Renal cortex interstitium (tissue), 11 donors: Measurements from ENCODE around the gene TLE3. TPM values are rescaled to one million over a fixed set of nuclear protein-coding genes. Genes with fewer than 3 reads are reported as not detected.
"Not testable (repeated sequence)": the region's sequence is repeated elsewhere in the genome, so short reads cannot be mapped to it uniquely, and the experiment has no call there.

Experiments used
- DNase-seq, 11 donors: peaks; one replicate each; pipeline ENCODE4 v3.0.0-alpha.2; 2013; ENCODE audit warnings: low read depth in 9 of 11, low spot score in 4 of 11; ENCODE audit errors: extremely low read depth in 1 of 11
- polyA plus RNA-seq, 3 donors: library from polyadenylated mRNA; unstranded; fragments of 120-200 nt; gene quantifications; one replicate each; pipeline ENCODE4 v1.2.1, GENCODE V29; 2013; ENCODE audit not compliant: insufficient read length in 3 of 3

TLE3 gene
- polyA plus RNA-seq, 3 donors, result 36.3 to 54.4 (median 41.8) TPM

DNA sequence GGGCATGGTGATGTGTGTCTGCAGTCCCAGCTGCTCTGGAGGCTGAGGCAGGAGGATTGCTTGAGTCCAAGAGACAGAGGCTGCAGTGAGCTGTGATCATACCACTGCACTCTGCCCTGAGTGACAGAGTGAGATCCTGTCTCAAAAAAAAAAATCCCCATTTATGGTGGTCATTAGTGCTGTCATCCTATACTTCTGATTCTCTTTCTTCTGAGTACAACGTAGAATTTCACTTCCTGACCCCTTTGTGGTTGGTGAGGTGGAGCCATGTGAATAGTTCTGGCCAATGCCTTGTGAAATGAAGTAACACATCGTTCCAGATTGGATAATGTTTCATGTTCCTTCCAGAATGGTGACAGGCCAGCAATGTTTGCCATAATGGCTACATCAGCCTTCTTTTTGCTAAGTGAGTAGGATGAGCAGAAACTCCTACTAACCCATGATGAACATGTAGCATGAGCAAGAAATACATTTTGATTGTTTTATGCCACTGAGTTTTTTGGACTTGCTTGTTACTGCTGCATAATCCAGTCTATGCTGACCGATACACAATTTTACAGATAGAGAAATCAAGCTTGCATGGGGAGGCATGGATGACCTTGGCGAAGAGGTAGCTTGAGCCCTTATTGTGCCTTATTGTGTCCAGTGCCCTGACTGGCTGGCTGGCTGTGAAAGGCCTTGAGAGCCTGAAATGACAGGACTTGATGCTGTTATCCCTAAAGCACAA is 30.9 kb upstream of the TLE3 start:
- no peak for DNase-seq

DNA sequence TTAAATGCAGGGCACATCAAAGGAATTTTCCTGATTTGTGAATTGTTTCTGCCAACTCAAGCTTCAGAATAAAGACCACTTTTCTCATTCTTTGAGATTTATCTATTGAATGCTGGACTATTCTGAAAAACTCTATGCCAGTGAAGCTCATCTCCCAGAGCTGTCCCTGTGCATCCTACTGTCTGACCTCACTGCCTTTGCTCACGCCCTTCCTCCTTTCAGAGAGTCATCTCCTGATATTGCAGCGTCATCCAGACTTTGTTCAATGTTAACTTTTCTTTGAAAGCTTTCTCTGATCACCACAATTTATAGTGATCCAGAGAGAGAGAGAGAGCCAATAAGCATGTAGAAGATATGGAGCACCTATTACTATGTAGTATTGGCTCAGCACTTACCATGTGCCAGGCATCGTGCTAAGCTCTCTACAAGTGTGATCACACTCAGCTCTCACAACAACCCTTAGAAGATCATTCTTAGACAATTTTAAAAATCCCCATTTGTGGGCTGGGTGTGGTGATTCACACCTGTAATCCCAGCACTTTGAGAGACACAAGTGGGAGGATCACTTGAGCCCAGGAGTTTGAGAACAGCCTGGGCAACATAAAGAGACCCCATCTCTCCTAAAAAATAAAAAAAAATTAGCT is 30.2 kb upstream of the TLE3 start:
- DNase-seq, result no peak

GRCh38 chr15:70127288-70127746 is 29.6 kb upstream of the TLE3 start:
- DNase-seq, result no peak

DNA sequence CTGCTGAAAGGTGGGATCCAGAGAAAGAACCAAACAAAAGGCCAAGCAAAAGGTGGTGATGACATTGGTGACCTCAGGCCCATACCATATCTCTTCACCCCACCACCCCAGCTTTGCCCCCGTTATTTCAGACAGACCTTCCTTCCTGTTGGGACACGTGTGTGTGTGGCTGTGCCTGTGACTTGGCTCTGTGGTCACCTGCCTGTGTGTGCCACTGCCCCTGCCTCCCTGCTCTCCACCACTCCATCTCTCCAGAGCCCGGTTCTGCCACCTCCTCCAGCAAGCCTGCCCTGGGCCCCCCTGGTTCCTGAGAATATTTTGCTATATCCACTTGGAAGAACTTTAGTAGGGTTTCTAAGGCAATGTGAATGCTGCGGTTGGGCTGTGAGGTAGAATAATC is 28.6 kb upstream of the TLE3 start:
- DNase-seq, result no peak

GRCh38 chr15:70125605-70126004 is 27.9 kb upstream of the TLE3 start:
- DNase-seq, result no peak

DNA sequence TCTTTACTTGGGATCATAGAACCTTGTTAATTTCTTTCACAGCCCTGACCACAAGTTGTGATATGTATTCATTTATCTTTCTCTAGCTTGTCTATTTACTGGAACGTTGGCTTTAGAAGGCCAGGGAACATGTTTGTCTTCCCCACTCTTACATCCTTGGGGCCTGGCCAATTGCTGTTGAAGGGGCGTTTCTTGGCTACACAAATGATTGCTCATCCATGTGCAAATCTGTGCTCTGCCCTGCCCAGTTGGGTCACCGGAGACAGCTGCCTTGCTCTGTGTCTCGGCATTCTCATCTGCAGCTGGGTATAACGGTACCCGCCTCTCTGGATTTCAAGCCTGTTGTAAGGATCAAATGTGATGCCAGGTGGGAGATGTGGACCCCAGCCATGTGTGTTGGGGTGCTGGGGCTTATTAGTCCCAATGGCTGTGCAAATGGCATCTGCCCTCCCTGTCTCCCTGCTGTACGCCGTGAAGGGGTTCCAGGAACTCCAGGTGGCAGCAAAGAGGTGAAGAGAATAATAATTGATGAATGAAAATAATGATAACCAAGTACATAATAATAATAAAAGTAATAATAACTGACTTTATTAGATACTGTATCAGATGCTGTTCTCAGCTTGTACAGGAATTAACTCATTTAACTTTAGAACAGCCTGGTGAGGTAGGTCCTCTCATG is 24.0 kb upstream of the TLE3 start:
- no peak for DNase-seq

GRCh38 chr15:70120958-70121623 is 23.4 kb upstream of the TLE3 start:
- DNase-seq, result no peak

DNA sequence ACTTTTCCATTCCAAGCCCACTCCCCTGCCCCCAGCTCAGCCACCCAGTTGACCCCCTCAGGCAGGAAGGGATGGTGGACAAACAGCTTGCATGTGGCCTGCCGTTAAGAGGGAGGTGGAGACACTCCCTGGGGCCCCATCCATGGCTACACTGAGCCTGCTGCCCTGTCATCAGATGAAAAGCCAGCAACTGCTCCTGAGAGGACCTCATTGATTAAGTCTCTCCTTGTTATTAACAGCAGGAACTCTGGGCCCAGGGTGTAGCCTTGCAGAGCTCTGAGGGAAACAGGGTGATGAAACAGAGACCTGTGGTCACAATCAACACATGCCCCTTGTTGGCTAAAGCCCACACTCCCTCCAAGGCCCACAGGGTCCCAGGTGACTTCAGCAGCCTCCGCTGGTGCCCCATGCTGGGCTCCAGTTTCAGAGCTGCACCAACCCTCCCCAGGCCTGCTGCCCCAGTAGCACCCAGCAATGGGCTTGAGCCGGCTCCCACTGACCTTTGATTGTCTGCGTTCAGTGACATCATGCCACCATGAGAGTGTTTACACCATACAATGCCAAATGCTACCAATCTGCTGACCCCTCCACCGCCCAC is 22.3 kb upstream of the TLE3 start:
- no peak for DNase-seq

DNA sequence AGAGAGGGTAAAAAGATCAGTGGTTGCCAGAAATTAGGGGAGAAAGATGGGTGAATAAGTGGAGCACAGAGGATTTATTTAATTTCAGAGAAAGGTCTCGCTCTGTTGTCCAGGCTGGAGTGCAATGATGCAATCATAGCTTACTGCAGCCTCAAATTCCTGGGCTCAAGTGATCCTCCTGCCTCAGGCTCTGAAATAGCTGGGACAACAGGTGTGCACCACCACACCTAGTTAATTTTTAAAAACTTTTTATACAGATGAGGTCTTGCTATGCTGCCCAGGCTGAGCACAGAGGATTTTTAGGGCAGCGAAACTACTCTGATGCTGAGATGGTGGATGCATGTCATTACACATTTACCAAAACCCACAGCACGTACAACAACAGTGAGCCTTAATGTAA is 20.9 kb upstream of the TLE3 start:
- no peak for DNase-seq

DNA sequence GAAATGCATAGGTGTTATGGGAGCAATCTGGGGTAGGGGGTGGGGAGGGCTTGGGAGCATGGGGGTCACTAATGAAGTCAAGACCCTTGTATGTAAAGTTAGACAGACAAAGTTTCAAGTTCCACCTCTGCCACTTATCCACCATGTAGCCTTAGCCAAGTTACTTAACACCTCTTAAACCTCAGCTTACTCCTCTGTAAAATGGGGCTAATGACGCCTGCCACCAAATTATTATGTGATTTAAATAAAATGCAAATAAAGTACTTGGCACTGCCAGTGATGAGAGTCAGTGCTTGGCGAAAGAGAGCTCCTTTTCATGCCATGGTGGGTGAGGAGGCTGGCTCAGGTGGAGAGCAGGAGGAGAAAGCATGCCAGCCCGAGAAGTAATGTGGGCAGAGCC is 18.6 kb upstream of the TLE3 start:
- DNase-seq, result no peak

DNA sequence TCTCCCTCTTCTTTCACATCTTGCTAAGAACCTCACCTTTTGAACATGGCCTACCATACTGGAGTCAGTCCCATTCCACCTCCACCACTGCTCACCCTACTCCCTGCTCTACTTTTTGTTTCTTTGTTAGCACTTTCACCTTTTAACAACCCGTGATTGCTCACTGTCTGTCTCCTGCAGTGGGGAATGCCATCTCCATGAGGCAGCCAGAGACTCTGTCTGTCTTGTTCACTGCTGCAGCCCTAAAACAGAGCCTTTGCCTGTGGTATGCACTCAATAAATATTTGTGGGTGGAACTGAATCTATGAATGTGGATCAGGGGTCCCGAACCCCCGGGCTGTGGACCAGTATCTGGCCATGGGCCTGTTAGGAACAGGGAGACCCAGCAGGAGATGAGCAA is 16.5 kb upstream of the TLE3 start:
- no peak for DNase-seq

GRCh38 chr15:70113304-70113700 is 15.6 kb upstream of the TLE3 start:
- no peak for DNase-seq

DNA sequence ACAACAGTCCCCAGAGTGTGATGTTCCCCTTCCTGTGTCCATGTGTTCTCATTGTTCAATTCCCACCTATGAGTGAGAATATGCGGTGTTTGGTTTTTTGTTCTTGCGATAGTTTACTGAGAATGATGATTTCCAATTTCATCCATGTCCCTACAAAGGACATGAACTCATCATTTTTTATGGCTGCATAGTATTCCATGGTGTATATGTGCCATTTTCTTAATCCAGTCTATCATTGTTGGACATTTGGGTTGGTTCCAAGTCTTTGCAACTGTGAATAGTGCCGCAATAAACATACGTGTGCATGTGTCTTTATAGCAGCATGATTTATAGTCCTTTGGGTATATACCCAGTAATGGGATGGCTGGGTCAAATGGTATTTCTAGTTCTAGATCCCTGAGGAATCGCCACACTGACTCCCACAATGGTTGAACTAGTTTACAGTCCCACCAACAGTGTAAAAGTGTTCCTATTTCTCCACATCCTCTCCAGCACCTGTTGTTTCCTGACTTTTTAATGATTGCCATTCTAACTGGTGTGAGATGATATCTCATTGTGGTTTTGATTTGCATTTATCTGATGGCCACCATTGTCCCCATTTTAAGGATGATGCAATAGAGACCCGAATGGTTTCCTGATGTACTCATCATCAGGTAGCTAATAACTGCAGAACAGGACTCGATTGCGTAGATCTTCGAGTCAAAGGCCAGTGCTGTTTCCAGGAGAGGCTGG is 15.0 kb upstream of the TLE3 start:
- DNase-seq, result not testable (repeated sequence)

DNA sequence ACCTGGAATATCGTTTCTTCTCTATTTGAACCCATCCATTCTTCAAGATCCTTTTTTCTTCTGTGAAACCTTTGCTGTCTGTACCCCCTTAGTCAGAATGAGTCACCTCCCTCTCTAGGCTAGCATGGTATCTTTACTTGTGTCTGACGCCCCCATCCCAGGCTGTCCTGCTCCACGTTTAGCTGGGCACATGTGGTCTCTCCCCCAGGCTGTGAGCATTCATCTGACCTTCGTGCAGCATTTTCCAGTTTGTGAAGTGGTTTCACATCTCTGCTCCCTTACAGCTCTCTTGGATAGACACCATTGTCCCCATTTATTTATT is 14.3 kb upstream of the TLE3 start:
- DNase-seq, result no peak

DNA sequence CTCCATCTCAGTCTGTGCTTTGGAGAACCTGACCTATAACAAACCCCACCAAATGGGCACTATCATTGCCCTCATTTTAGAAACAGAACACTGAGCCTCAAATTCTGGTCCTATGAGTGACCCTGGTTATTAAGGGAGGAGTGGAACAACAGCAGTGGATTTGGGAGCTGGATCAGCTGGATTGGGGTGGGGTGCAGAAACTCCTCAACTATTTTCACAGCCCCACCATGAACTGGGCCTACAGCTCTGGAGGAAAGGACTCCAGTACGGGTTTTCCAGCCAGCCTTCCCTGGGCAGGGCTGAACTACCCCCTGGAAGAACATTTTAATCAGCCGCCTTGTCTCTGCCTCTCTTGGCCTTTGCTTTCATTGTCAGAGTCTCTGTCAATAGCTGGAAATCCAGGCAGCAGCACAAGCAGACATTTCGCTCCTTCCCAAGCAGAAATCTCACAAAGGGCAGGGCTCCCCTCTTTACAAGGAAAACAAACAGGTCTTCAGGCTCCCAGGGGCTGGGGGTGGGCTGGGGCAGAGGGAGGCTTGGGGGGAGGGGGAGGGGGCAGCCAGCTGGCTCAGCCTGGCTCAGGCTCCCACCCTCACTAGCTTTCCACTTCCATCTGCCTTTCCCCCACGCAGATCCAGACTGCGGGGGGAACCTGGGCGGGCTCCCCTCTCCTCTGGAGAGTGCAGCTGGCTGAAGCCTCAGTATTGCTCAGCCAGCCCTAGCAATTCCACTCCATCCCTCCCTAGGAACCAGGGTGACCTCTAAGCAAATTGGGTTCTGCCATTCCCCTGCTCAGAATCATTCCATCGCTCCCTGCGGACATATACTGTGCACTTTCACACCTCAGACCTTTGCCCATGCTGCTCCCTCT is 13.7 kb upstream of the TLE3 start:
- peak in 8 of 11 donors; percentile 72 to 94 (median 84) for DNase-seq

GRCh38 chr15:70109978-70110377 is 12.3 kb upstream of the TLE3 start:
- no peak for DNase-seq

DNA sequence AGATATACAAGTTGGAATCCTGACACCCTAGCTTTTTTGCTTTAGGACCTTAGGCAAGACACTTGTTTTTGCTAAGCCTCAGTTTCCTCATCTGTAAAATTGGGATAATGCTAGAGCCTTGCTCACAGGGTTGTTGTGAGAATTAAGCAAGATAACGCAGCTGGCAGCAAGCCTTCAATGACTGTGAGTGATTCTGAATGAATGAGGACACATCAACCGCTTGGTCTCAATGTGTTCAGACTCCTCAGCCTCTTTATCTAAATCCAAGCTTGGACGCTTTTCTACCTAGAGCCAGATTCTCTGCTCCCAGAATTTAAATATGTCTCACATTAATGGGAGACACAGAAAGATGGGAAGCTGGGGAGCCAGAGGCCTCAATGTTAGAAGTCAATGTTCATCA is 11.8 kb upstream of the TLE3 start:
- DNase-seq, result no peak
